Endodermal cell (in vitro differentiated cells): ENCODE data around the gene UBAP2. TPM values are rescaled to one million over a fixed set of nuclear protein-coding genes. Genes with fewer than 3 reads are reported as not detected.

ENCODE experiments used
- DNase-seq: peaks from one replicate; pipeline ENCODE4 v3.0.0-alpha.2; 2017
- H3K27ac ChIP-seq: 2 replicates; pipeline ENCODE4 v1.5.1; 2013; ENCODE audit warnings: mild to moderate bottlenecking, low read depth, low read length, moderate library complexity
- H3K27me3 ChIP-seq: 2 replicates; pipeline ENCODE4 v1.6.1; 2013; ENCODE audit warnings: mild to moderate bottlenecking, low read length, moderate library complexity; ENCODE audit not compliant: insufficient read depth, control insufficient read depth, poor library complexity, severe bottlenecking
- H3K36me3 ChIP-seq: 2 replicates; pipeline ENCODE4 v1.7.0; 2013; ENCODE audit warnings: mild to moderate bottlenecking, low read length, moderate library complexity; ENCODE audit not compliant: control insufficient read depth, insufficient read depth
- H3K4me1 ChIP-seq: one replicate; pipeline ENCODE4 v1.7.0; 2013; ENCODE audit warnings: low read length; ENCODE audit not compliant: control insufficient read depth, insufficient read depth
- H3K4me3 ChIP-seq: 2 replicates; pipeline ENCODE4 v1.5.1; 2013; ENCODE audit warnings: mild to moderate bottlenecking, low read length, moderate library complexity
- H3K9ac ChIP-seq: 2 replicates; pipeline ENCODE4 v1.6.1; 2013; ENCODE audit warnings: mild to moderate bottlenecking, low read length, moderate library complexity; ENCODE audit not compliant: poor library complexity, severe bottlenecking; ENCODE audit errors: extremely low read depth
- H3K9me3 ChIP-seq: 2 replicates; pipeline ENCODE4 v1.6.1; 2013; ENCODE audit warnings: mild to moderate bottlenecking, low read length, moderate library complexity; ENCODE audit not compliant: control insufficient read depth
- H3K27ac Mint-ChIP-seq: 2 replicates; pipeline ENCODE4 v1.8.0; 2020; ENCODE audit warnings: mixed read lengths
- H3K27me3 Mint-ChIP-seq: 2 replicates; pipeline ENCODE4 v1.8.0; 2021; ENCODE audit warnings: mild to moderate bottlenecking, mixed read lengths; ENCODE audit not compliant: insufficient read depth
- H3K36me3 Mint-ChIP-seq: 2 replicates; pipeline ENCODE4 v1.8.0; 2020; ENCODE audit warnings: low read depth, mixed read lengths
- H3K4me1 Mint-ChIP-seq: 2 replicates; pipeline ENCODE4 v1.8.0; 2020; ENCODE audit warnings: mixed read lengths
- H3K4me3 Mint-ChIP-seq: 2 replicates; pipeline ENCODE4 v1.8.0; 2020; ENCODE audit warnings: mild to moderate bottlenecking, moderate library complexity, mixed read lengths
- H3K9me3 Mint-ChIP-seq: 2 replicates; pipeline ENCODE4 v1.8.0; 2020; ENCODE audit warnings: mild to moderate bottlenecking, mixed read lengths
- WGBS, 2 experiments: methylation state at CpG; one replicate each; pipeline versions ENCODE4 v1.1.5 to v1.1.7; 2013; ENCODE audit warnings: missing lambda C conversion rate in 2 of 2, mixed read lengths in 1 of 2; ENCODE audit not compliant: insufficient coverage in 1 of 2, insufficient read length in 1 of 2; 5-methylcytosine and 5-hydroxymethylcytosine counted together
- total RNA-seq, 2 donors: library from RNA; stranded (reverse); fragmentation: NEBNext Ultra II Directional in 1 of 2; extraction: Animal tissue kit (Norgen Biotek cat#: 25700) in 1 of 2; gene quantifications; 2 replicates in 1 of 2; 3 replicates in 1 of 2; pipeline ENCODE4 v1.2.1, GENCODE V29; 2021
- TF ChIP-seq, protein P1 (sequence below): fragments of 200-600 bp; sonication (generic); conservative IDR thresholded peaks from 2 replicates; pipeline ENCODE4 v1.5.0; 2021; ENCODE audit warnings: antibody characterized with exemption, mild to moderate bottlenecking

UBAP2 gene
- total RNA-seq, 2 donors from 2014 or later, result 60.9 to 82.1 TPM

DNA sequence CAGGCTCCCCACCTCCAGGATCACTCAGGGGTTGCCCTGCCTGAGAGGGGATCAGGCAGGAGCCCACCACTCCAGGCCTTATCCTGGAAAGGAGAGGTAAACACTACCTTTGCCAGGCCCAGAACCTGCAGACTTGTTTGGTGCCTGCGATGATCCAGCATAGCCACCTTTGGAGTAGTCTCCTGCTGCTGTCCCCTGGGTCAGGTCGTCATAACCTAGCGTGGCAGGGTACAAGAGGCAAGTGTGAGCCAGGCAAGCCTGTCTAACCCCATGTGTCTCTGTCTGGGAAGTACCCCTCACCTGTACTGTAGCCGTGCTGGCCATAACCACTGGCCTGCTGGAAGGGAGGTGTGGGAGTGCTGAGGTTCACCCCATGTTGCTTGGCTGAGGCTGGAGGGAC is 125.6 kb downstream of the UBAP2 start:
- 93 to 95% methylated on average over 3 to 4 of the region's 4 CpGs for WGBS, 2 experiments
- H3K4me3 ChIP-seq, result no peak overlapping the region
- H3K9me3 ChIP-seq, result no peaks in the 10 kb centered on the region
- H3K36me3 ChIP-seq, result peaks cover 100% of the 10 kb centered on the region
- TF ChIP-seq, protein P1, sequence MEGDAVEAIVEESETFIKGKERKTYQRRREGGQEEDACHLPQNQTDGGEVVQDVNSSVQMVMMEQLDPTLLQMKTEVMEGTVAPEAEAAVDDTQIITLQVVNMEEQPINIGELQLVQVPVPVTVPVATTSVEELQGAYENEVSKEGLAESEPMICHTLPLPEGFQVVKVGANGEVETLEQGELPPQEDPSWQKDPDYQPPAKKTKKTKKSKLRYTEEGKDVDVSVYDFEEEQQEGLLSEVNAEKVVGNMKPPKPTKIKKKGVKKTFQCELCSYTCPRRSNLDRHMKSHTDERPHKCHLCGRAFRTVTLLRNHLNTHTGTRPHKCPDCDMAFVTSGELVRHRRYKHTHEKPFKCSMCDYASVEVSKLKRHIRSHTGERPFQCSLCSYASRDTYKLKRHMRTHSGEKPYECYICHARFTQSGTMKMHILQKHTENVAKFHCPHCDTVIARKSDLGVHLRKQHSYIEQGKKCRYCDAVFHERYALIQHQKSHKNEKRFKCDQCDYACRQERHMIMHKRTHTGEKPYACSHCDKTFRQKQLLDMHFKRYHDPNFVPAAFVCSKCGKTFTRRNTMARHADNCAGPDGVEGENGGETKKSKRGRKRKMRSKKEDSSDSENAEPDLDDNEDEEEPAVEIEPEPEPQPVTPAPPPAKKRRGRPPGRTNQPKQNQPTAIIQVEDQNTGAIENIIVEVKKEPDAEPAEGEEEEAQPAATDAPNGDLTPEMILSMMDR, result no peak
- Mint-ChIP-seq H3K27me3 (no peaks in the 10 kb centered on the region), H3K27ac (no peak overlapping the region), H3K36me3 (peaks cover 79% of the 10 kb centered on the region), H3K9me3 (no peaks in the 10 kb centered on the region), H3K4me1 (peaks cover 29% of the 10 kb centered on the region), H3K4me3 (no peak overlapping the region)
- H3K27ac ChIP-seq, result no peak overlapping the region
- no peaks in the 10 kb centered on the region for H3K27me3 ChIP-seq
- no peak for DNase-seq
- no peaks in the 10 kb centered on the region for H3K4me1 ChIP-seq
- H3K9ac ChIP-seq, result no peak overlapping the region

DNA sequence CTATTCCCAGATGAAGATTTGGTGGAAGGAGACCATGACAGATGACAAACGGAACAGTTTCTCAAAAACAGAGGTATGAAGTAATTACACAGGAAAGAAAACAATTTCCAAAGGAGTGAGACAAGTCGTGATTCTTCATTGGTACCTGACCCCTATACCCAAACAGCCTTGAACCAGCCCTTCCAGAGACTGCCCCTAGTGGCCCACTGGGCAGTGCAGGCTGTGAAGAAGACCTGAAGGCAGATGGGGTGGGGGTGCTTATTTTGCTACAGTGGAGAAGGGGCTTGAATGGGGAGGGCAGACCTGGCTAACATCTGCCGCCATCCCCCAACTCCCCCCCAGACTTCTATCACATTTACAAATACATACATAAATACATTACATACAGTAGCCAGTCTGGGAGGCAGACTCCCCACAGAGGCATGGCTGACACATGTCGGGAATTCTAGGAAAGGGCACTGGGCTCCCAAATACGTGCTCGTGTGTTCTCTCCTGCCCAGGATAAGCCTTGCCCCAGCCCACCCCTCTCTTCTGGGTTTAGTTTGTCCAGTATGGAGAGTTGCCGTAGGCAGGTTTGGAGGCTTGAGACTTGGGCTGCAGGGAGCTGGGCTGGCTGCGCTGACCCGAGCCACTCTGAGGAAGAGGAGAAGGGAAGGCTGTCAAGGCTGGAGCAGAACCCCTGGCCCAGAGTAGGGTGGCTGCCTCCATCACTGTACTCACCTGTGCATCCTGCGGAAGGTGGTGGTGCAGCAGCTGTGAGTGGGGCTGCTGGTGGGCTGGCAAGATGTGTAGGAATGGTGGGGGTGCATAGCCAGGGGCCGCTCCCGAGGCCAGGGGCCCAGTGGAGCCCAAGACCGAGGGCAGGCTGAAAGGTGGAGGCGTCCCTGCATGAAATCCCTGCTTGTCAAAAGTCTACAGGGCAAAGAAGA is 126.5 kb downstream of the UBAP2 start:
- DNase-seq, result peak; percentile 88
- H3K9me3 ChIP-seq, result no peaks in the 10 kb centered on the region
- Mint-ChIP-seq H3K9me3 (no peaks in the 10 kb centered on the region), H3K4me3 (no peak overlapping the region), H3K27ac (peak overlapping the region; percentile 31), H3K36me3 (peaks cover 79% of the 10 kb centered on the region), H3K27me3 (no peaks in the 10 kb centered on the region), H3K4me1 (peaks cover 29% of the 10 kb centered on the region)
- no peak overlapping the region for H3K27ac ChIP-seq
- H3K36me3 ChIP-seq, result peaks cover 100% of the 10 kb centered on the region
- no peaks in the 10 kb centered on the region for H3K27me3 ChIP-seq
- no peak overlapping the region for H3K4me3 ChIP-seq
- H3K9ac ChIP-seq, result no peak overlapping the region
- no peaks in the 10 kb centered on the region for H3K4me1 ChIP-seq
- WGBS, 2 experiments, result 97% methylated on average over 6 to 14 of the region's 14 CpGs
- TF ChIP-seq, protein P1, result peak; percentile 91

DNA sequence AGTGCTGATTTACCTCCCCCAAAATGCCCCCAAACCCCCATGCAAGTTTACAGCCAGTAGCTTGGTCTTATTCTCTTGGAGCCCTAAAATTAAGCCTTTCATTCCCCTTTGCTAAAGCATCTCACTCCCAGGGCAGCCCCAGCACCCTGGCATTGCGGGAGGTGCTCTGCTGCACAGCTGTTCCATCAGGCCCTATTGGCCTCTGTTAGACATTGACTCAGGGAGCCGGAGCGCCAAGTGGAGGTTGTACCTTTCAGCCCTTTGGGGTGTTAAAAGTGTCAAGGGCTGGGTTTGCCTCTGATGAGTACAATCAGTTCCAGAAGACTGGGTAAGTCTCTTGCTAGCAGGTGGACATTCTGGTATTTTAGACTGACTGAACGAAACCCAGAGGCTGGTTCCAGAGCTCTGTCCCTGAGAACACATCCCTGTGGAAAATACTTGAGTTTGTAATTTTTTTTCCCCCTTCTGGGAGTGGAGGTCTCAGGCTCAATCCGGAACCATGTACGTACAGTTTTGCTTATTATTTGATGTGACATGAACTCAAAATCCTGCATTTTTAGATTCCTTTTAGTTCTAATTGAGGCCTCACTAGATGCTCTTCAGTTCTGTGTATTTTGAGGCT is 129.3 kb downstream of the UBAP2 start:
- 97 to 100% methylated on average over 6 of the region's 6 CpGs for WGBS, 2 experiments
- no peak overlapping the region for H3K9ac ChIP-seq
- peak overlapping the region; percentile 69 for H3K27ac Mint-ChIP-seq
- no peaks in the 10 kb centered on the region for H3K4me1 ChIP-seq
- no peaks in the 10 kb centered on the region for H3K9me3 Mint-ChIP-seq
- H3K4me1 Mint-ChIP-seq, result peaks cover 24% of the 10 kb centered on the region
- H3K4me3 ChIP-seq, result no peak overlapping the region
- peaks cover 95% of the 10 kb centered on the region for H3K36me3 ChIP-seq
- no peaks in the 10 kb centered on the region for H3K27me3 ChIP-seq
- no peaks in the 10 kb centered on the region for H3K27me3 Mint-ChIP-seq
- DNase-seq, result peak; percentile 42
- peaks cover 73% of the 10 kb centered on the region for H3K36me3 Mint-ChIP-seq
- no peaks in the 10 kb centered on the region for H3K9me3 ChIP-seq
- TF ChIP-seq, protein P1, result no peak
- H3K4me3 Mint-ChIP-seq, result no peak overlapping the region
- H3K27ac ChIP-seq, result peak overlapping the region; percentile 25
